ENCODE results near the gene LTK. TPM values are rescaled to one million over a fixed set of nuclear protein-coding genes. Genes with fewer than 3 reads are reported as not detected.
A peak's percentile ranks its signal among the peaks of the same experiment; 100 is the strongest.
"Not testable (repeated sequence)": the region's sequence is repeated elsewhere in the genome, so short reads cannot be mapped to it uniquely, and the experiment has no call there.

Gene LTK
- total RNA-seq, 2 donors from 2014 or later = 6.9 to 8.2 TPM

GRCh38 chr15:41474436-41474835, 39.2 kb downstream of the LTK start:
- Histone ChIP-seq H3K36me3 (peaks cover 5% of the 10 kb centered on the region), H3K9ac (ENCODE audit: low read depth in 2 of 2, low read length in 2 of 2) (peak overlapping the region in 1 of 2 donors; percentile 64), H3K27ac (peak overlapping the region; percentile 87), H3K4me3 (no peak overlapping the region), H3K4me1 (peaks cover 2% of the 10 kb centered on the region), H3K27me3 (no peaks in the 10 kb centered on the region), H3K9me3 (no peaks in the 10 kb centered on the region)
- TF ChIP-seq CTCF (IDR thresholded peaks at IDR 0.05) = peak; percentile 0
- intact Hi-C loops (cut with DNase I) = loop anchor here (5.0 kb wide), 1 partner anchor 38 kb away; the partner anchor contains the start of gene LTK
- peak; percentile 76 for DNase-seq

- peak overlapping the region; percentile 87 for H3K27ac ChIP-seq
Observed at GRCh38 chr15:41473418-41473817, 40.2 kb downstream of the LTK start.

GRCh38 chr15:41469644-41470043, 44.0 kb downstream of the LTK start:
- not testable (repeated sequence) for H3K36me3 ChIP-seq, DNase-seq
- intact Hi-C loops (cut with DNase I) = loop anchor here (5.0 kb wide), 1 partner anchor 43 kb away; the partner anchor contains the start of gene LTK

More at GRCh38 chr15:41473418-41473817, 40.2 kb downstream of the LTK start:
- no peaks in the 10 kb centered on the region for H3K27me3 ChIP-seq
- no peak for TF ChIP-seq CTCF (IDR thresholded peaks at IDR 0.05)
- no peak overlapping the region for H3K4me3 ChIP-seq
- no peak overlapping the region for H3K9ac ChIP-seq (ENCODE audit: low read depth in 2 of 2, low read length in 2 of 2)
- intact Hi-C loops (cut with DNase I) = loop anchor here (5.0 kb wide), 1 partner anchor 39 kb away; the partner anchor contains the start of gene LTK
- H3K9me3 ChIP-seq = no peaks in the 10 kb centered on the region
- DNase-seq = peak; percentile 29
- H3K36me3 ChIP-seq = peaks cover 5% of the 10 kb centered on the region
- H3K4me1 ChIP-seq = peaks cover 2% of the 10 kb centered on the region

GRCh38 chr15:41466711-41467110, 46.9 kb downstream of the LTK start:
- peaks cover 5% of the 10 kb centered on the region for H3K36me3 ChIP-seq

More at GRCh38 chr15:41469644-41470043, 44.0 kb downstream of the LTK start:
- H3K4me3 ChIP-seq; H3K27me3 ChIP-seq; H3K9ac ChIP-seq (ENCODE audit: low read depth in 2 of 2, low read length in 2 of 2); H3K9me3 ChIP-seq; H3K27ac ChIP-seq; H3K4me1 ChIP-seq: not testable (repeated sequence)

GRCh38 chr15:41465822-41466421, 47.7 kb downstream of the LTK start:
- DNase-seq = no peak
- H3K36me3 ChIP-seq = peaks cover 2% of the 10 kb centered on the region
- no peak overlapping the region for H3K4me3 ChIP-seq
- intact Hi-C loops (cut with DNase I) = no loop called here
- no peaks in the 10 kb centered on the region for H3K27me3 ChIP-seq
- H3K9me3 ChIP-seq = no peaks in the 10 kb centered on the region
- H3K4me1 ChIP-seq = no peaks in the 10 kb centered on the region
- H3K9ac ChIP-seq (ENCODE audit: low read depth in 2 of 2, low read length in 2 of 2) = no peak overlapping the region
- no peak overlapping the region for H3K27ac ChIP-seq
- peak; percentile 85 for TF ChIP-seq CTCF (IDR thresholded peaks at IDR 0.05)

More at GRCh38 chr15:41466711-41467110, 46.9 kb downstream of the LTK start:
- H3K4me1 ChIP-seq = no peaks in the 10 kb centered on the region
- no peaks in the 10 kb centered on the region for H3K9me3 ChIP-seq
- no peak overlapping the region for H3K9ac ChIP-seq (ENCODE audit: low read depth in 2 of 2, low read length in 2 of 2)
- intact Hi-C loops (cut with DNase I) = no loop called here
- no peak overlapping the region for H3K27ac ChIP-seq
- H3K27me3 ChIP-seq = no peaks in the 10 kb centered on the region
- H3K4me3 ChIP-seq = no peak overlapping the region
- no peak for DNase-seq
- no peak for TF ChIP-seq CTCF (IDR thresholded peaks at IDR 0.05)

GRCh38 chr15:41464889-41465580, 48.6 kb downstream of the LTK start:
- intact Hi-C loops (cut with DNase I) = no loop called here
- DNase-seq = no peak

More at GRCh38 chr15:41464889-41465580, 48.6 kb downstream of the LTK start:
- H3K36me3 ChIP-seq = no peaks in the 10 kb centered on the region
- H3K9ac ChIP-seq (ENCODE audit: low read depth in 2 of 2, low read length in 2 of 2) = no peak overlapping the region
- H3K27ac ChIP-seq = no peak overlapping the region
- H3K4me1 ChIP-seq = no peaks in the 10 kb centered on the region
- no peak for TF ChIP-seq CTCF (IDR thresholded peaks at IDR 0.05)
- no peak overlapping the region for H3K4me3 ChIP-seq
- no peaks in the 10 kb centered on the region for H3K9me3 ChIP-seq
- no peaks in the 10 kb centered on the region for H3K27me3 ChIP-seq

All from colonic mucosa (tissue), 4 donors.